GM18498 (cell line): ENCODE results near the gene PLXND1.

Experiments
- ATAC-seq: cut with Tn5 transposase; IDR thresholded peaks from one replicate; pipeline ENCODE4 v1.9.1; 2021; ENCODE audit warnings: mild to moderate bottlenecking, moderate library complexity; ENCODE audit not compliant: unreplicated experiment

PLXND1 gene

DNA sequence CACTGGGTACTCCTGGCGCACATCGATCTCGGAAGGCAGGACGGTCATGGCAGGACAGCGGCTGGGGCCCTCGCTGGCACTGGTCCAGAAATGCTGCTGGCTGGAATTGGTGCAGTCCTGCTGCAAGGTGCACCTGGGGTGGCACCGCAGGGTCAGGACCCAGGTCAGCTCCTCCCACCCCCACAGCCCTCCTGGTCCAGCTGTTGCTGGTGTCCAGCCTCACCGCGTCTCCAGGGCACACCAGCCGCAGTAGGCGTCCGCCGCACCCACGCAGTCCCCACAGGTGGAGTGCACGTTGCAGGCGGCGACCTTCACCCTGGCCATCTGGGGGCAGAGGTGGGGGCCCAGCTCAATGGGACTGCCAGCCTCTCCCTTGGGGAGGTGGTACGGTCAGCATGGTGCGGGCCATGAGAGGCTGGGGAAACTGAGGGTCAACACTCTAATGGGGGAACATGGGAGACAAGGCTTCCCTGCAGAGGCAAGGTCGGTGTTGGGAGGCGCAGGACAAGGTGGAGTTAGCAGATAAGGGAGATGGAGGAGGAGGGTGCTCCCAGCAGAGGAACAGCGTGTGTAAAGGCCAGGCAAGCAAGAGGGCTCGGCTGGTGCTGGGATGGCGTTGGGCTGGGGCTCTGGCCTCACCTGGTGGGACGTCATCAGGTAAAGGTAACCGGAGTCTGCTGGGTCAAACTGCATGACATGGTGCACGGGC, 20.4 kb downstream of the PLXND1 start:
- no peak for ATAC-seq

DNA sequence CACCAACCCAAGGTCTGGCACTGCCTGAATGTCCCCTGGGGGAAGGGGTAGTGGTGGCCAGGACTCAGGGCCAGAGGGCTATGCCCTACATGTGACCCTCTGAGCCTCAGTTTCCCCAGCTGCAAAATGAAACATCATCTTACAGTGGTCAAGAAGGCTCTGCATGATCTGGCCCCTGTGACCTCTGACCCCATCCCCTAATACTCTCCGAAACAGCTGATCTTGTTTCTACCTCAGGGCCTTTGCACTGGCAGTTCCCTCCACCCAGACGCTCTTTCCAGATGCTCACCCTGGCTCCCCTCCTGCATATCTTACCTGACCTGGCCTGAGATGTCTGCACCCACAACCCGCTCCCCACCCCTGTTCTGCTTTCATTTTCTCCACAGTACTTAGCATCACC, 21.8 kb downstream of the PLXND1 start:
- no peak for ATAC-seq

DNA sequence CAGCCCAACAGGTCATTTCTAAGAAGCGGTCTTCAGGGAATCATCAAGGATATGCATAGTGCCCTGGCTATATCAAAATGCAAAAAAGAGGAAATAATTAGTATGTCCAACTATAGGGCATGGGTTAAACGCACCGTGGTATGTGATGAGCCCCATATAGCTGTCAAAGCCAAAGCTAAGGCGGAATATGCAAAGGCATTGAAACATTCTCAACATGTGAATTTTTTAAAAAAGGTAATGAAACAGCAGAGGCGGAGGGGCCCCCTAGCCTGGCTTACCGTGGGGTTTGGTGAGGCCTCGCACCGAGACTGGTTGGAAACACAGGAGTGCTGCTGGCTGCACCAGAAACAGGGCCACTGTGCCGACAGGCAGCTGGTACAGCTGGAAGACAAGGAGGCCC, 23.2 kb downstream of the PLXND1 start:
- ATAC-seq: no peak

DNA sequence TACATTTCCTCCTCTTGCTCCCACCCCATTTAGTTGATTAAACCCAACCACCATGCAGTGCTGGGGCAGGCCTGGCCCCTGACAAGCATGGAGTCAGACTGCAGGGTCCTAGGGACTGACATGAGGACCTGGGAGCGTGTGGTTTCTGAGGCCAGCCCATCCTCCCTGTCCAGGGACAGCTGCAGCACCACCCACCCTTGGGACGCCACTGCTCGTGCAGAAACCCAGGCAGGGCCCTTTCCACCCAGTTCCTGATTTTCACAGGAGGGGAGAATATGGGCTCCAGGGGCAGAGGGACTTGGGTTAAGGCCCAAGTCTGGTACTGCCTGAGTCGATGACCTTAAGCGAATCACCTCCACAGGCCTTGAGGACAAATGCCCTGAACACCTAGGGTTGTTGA, 23.7 kb downstream of the PLXND1 start:
- no peak for ATAC-seq

GRCh38 chr3:129581623-129582022, 24.9 kb downstream of the PLXND1 start:
- no peak for ATAC-seq

GRCh38 chr3:129579991-129580390, 26.5 kb downstream of the PLXND1 start:
- no peak for ATAC-seq

GRCh38 chr3:129577925-129578786, 28.3 kb downstream of the PLXND1 start:
- peak; percentile 69 for ATAC-seq

DNA sequence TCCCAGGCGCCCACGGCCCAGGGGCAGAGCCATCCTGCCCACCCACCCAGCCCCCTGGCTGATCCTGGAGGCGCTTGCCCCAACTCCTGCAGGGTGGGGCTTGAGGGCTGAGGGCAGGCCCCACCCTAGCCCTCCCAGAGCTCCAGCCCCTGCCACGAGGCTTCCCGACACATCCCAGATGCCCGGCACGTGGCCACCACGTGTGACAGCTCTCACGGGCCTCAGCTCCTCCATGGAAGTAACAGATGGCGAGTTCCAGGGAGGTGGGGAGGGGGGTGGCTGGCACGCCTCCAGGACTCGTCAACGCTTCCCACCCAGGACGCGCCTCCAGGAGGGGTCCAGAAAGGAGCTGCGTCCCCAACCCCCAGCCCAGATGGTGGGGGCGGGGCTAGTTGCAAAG, 29.1 kb downstream of the PLXND1 start:
- no peak for ATAC-seq

- ATAC-seq: peak; percentile 59
Measured at GRCh38 chr3:129576514-129577352, 29.7 kb downstream of the PLXND1 start.

- no peak for ATAC-seq
Measured at GRCh38 chr3:129575997-129576384, 30.5 kb downstream of the PLXND1 start.

GRCh38 chr3:129575233-129575996, 31.1 kb downstream of the PLXND1 start:
- ATAC-seq: no peak

DNA sequence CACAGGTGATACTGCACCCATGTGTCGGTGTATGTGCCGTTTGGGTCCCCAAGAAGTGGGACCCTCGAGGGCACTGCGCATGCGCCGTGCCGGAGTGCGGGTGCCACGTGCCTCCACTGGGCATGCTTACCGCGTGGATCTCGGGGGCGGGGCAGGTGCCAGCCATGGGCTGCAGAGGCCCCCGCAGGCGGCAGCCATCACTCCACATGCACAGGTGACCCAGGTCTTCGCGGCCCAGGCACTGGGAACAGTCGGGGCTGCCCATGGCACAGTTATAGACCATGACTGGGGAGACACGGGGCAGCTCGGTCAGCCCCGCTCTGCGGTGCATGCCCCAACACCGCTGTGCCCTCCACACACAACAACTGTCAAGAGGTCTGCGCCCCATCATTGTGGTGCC, 32.3 kb downstream of the PLXND1 start:
- ATAC-seq: no peak

DNA sequence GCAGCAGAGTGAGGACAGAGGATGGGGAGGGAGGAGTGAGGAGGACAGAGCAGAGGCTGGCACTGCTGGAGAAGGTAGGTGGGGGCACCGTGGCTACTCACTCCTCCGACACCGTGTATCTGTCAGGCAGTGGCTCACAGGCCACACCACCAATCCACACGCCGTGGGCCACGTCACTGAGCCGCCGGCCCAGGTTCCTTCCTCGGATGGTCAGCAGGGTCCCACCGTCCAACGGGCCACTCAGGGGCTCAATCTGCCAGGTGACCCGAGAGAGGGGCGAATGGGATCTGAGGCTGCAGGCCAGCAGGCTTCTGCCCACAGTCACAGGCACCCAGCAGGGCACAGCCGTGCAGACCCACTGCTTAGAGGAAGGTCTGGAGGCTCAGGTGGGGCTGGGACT, 33.0 kb downstream of the PLXND1 start:
- ATAC-seq: no peak

DNA sequence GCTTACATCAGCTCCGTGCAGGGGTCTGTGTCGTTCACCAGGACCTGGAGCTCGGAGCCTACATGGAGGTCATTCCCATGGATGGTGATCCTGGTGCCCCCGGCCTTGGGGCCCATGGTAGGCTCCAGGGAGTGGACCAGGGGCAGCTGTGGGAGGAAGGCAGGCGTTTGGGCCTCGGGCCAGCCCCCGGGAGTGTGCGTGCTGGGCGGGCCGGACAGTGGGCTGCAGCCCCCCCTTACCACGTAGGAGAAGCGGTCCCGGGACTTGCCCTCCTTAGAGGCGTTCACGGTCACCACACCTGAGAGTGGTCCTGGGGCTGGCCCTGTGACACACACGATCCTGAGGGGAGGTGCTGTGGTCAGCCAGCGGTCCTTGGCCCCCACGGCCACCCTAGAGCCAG, 33.9 kb downstream of the PLXND1 start:
- ATAC-seq: no peak

DNA sequence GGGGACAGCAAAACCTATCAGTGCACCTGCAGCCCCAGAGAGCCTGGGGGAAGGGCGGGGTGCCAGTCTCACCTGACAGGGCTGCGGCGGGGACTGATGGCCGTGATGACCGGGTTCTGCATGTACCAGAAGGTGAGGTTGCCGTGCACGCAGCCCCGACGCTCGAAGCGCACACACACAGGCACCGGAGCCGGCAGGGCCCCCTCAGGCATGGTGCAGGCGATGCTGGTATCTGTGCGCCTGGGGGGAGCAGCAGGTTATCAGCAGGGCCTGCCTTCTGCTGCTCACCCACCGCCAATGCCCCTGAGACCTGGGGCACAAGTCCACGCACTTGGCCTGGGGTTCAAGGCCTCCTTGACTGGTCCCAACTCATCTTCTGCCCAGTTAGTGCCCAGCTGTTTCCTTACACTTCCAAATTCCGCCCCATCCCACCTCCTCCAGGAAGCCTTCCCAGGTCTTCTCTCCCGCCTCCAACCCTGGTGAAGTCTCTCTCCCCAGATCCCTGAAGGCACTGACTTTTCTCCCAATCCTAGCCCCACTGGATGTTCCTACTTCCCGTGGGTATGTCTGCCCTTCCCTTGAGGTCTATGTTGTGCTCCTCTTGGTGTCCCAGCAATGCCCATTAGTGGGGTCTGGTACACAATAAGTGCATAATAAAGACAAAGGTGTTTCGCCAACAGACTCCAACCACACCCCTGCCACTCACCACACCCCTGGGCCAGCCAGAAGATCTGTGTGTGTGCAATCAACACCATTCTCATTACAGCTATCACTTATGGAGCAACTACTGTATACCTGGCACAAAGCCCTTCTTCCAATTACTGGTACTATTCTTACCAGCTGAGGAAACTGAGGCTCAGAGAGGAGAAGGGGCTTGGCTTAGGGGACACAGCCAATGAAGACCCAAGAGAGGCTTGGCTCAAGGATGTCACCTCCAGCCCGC, 34.6 kb downstream of the PLXND1 start:
- ATAC-seq: no peak

DNA sequence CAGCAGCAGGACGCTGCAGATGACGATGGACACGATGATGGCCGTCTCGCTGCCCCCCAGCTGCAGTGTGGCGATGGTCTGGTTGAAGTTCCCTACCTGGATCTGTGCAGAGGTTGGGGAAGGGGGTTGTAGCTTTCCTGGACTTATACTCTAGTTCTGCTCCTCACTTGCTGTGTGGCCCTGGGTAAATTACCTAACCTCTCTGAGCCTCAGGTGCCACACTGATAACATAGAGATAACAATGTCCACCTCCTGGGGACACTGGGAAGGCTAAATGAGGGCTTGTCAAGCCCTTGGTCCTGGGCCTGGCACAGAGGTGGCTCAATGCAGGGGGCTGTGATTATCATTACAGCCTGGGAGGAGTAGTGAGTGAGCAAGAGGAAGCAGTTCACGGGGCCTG, 36.6 kb downstream of the PLXND1 start:
- ATAC-seq: no peak

- ATAC-seq: no peak
Measured at GRCh38 chr3:129567939-129568338, 38.5 kb downstream of the PLXND1 start.

DNA sequence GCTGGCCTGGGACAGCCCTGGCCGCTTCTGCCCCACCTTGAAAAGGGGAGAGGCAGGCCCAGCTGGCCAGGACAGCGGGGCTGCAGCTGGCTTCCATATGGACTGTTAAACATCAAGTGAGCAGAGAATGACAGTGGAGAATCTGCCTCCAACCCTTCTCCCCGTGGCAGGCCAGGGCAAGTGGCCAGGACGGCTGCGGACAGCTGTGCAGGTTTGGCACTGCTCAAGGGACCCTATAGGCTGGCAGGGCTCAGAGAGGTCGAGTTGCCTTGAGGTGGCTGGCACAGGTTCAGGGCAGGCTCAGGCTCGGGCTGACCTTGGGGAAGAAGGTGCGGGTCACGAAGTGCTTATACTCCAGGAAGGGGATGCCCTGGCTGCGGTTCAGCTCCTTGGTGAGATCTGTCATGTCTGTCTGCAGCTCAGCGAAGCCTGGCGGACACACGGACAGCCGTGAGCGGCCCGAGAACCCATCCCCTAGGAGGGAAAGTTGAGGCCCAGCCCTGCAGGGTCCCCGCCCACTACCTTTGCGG, 39.2 kb downstream of the PLXND1 start:
- no peak for ATAC-seq

- ATAC-seq: no peak
Measured at GRCh38 chr3:129565902-129566301, 40.6 kb downstream of the PLXND1 start.
